SK-N-SH (cell line): ENCODE results near the gene SFXN4. TPM values are rescaled to one million over a fixed set of nuclear protein-coding genes. Genes with fewer than 3 reads are reported as not detected.
"Not testable (repeated sequence)": the region's sequence is repeated elsewhere in the genome, so short reads cannot be mapped to it uniquely, and the experiment has no call there.

Experiments
- CTCF ChIA-PET: fragments of 300-600, 350-600 bp; formaldehyde crosslinking; extraction: SDS; loops from one replicate; lab custom pipeline; 2021; lab: Yijun Ruan, JAX
- POLR2A ChIA-PET: fragments of 350-600 bp; sonication (Branson Sonifier 250); formaldehyde crosslinking; extraction: SDS; loops from one replicate; lab custom pipeline; 2020; ENCODE audit warnings: antibody characterized with exemption, inconsistent platforms; lab: Yijun Ruan, JAX
- DNase-seq: peaks from one replicate; pipeline ENCODE4 v3.0.0; 2012
- H2AFZ ChIP-seq: fragments of 200-600 bp; sonication (generic); 2 replicates; pipeline ENCODE4 v1.8.1; 2016; ENCODE audit warnings: antibody characterized with exemption, mild to moderate bottlenecking, low read depth
- H3F3A ChIP-seq: fragments of 200-600 bp; sonication (generic); replicated peaks from 2 replicates; pipeline ENCODE3; 2016; ENCODE audit warnings: antibody characterized with exemption, mild to moderate bottlenecking; ENCODE audit not compliant: insufficient read depth
- H3K27ac ChIP-seq, 2 experiments: fragments of 200-500 bp in 1 of 2; fragments of 200-600 bp in 1 of 2; sonication (Bioruptor generic) in 1 of 2; sonication (generic), shearing (Covaris generic) in 1 of 2; 2 replicates each; pipeline versions ENCODE4 v1.5.1 to v1.6.1; 2014 to 2016; ENCODE audit warnings: low read depth in 2 of 2, inconsistent platforms in 1 of 2, low read length in 1 of 2, mild to moderate bottlenecking in 1 of 2, mixed read lengths in 1 of 2
- H3K27me3 ChIP-seq: fragments of 200-600 bp; sonication (generic), shearing (Covaris generic); 2 replicates; pipeline ENCODE4 v1.6.1; 2016; ENCODE audit warnings: mixed run types; ENCODE audit not compliant: insufficient read depth
- H3K36me3 ChIP-seq, 2 experiments: fragments of 200-500 bp in 1 of 2; fragments of 200-600 bp in 1 of 2; sonication (Bioruptor generic) in 1 of 2; sonication (generic) in 1 of 2; replicated peaks in 1 of 2; 2 replicates each; pipeline versions ENCODE3 to v1.5.1; 2014 to 2016; ENCODE audit warnings: low read length in 1 of 2, mild to moderate bottlenecking in 1 of 2; ENCODE audit not compliant: insufficient read depth in 2 of 2, control insufficient read depth in 1 of 2
- H3K4me1 ChIP-seq, 2 experiments: fragments of 200-500 bp in 1 of 2; fragments of 200-600 bp in 1 of 2; sonication (Bioruptor generic) in 1 of 2; sonication (generic), shearing (Covaris generic) in 1 of 2; 2 replicates each; pipeline versions ENCODE4 v1.5.1 to v1.6.1; 2014 to 2016; ENCODE audit warnings: low read depth in 1 of 2, low read length in 1 of 2, mixed run types in 1 of 2; ENCODE audit not compliant: insufficient read depth in 2 of 2, control insufficient read depth in 1 of 2
- H3K4me2 ChIP-seq: fragments of 200-600 bp; sonication (generic), shearing (Covaris generic); 2 replicates; pipeline ENCODE4 v1.6.1; 2017; ENCODE audit warnings: mixed run types
- H3K4me3 ChIP-seq, 2 experiments: fragments of 200-500 bp in 1 of 2; fragments of 200-600 bp in 1 of 2; sonication (Bioruptor generic) in 1 of 2; sonication (generic), shearing (Covaris generic) in 1 of 2; 2 replicates each; pipeline versions ENCODE4 v1.5.1 to v1.8.1; 2014 to 2016; ENCODE audit warnings: low read depth in 2 of 2, inconsistent platforms in 1 of 2, low read length in 1 of 2, mild to moderate bottlenecking in 1 of 2, mixed read lengths in 1 of 2, moderate library complexity in 1 of 2
- H3K79me2 ChIP-seq: fragments of 200-600 bp; sonication (generic); 2 replicates; pipeline ENCODE4 v1.8.1; 2017; ENCODE audit warnings: mild to moderate bottlenecking; ENCODE audit not compliant: insufficient read depth
- H3K9ac ChIP-seq: fragments of 200-600 bp; sonication (generic); 2 replicates; pipeline ENCODE4 v1.6.1; 2017; ENCODE audit warnings: mixed run types
- H3K9me2 ChIP-seq: fragments of 200-600 bp; sonication (generic); 2 replicates; pipeline ENCODE4 v1.6.1; 2017; ENCODE audit warnings: mixed run types
- H3K9me3 ChIP-seq: fragments of 200-600 bp; sonication (generic); 2 replicates; pipeline ENCODE4 v1.6.1; 2017; ENCODE audit warnings: mixed run types, mild to moderate bottlenecking, moderate library complexity
- H4K20me1 ChIP-seq: fragments of 200-600 bp; sonication (generic); 2 replicates; pipeline ENCODE4 v1.6.1; 2017; ENCODE audit warnings: mild to moderate bottlenecking, mixed run types; ENCODE audit not compliant: insufficient read depth
- FOXJ3 ChIP-seq: sonication (generic); formaldehyde crosslinking; IDR thresholded peaks from 2 replicates; pipeline ENCODE4 v1.5.1; 2020; ENCODE audit warnings: mild to moderate bottlenecking, missing genetic modification reagents
- GATA2 ChIP-seq: sonication (generic); formaldehyde crosslinking; IDR thresholded peaks from 2 replicates; pipeline ENCODE4 v1.5.0; 2020; ENCODE audit warnings: mild to moderate bottlenecking, missing genetic modification reagents
- IRF3 ChIP-seq: fragments of 150-350 bp; IDR thresholded peaks from 2 replicates; pipeline ENCODE4 v1.6.1; 2016; ENCODE audit warnings: mild to moderate bottlenecking, low read depth, low read length
- MEF2A ChIP-seq: IDR thresholded peaks from 2 replicates; pipeline ENCODE4 v1.4.0; 2012; ENCODE audit warnings: low read depth, borderline replicate concordance
- POLR2AphosphoS5 ChIP-seq: IDR thresholded peaks from 2 replicates; pipeline ENCODE4 v1.6.1; 2012; ENCODE audit warnings: low read depth, low read length
- REST ChIP-seq: IDR thresholded peaks from 2 replicates; pipeline ENCODE4 v1.6.1; 2012; ENCODE audit warnings: mild to moderate bottlenecking, low read depth, low read length, moderate library complexity
- RXRA ChIP-seq: IDR thresholded peaks from 2 replicates; pipeline ENCODE4 v1.4.0; 2012; ENCODE audit warnings: low read depth, mild to moderate bottlenecking, borderline replicate concordance
- SMC3 ChIP-seq: IDR thresholded peaks from 2 replicates; pipeline ENCODE4 v1.6.1; 2012; ENCODE audit warnings: low read depth, low read length, improper control_type of control experiment
- TEAD4 ChIP-seq: IDR thresholded peaks from 2 replicates; pipeline ENCODE4 v1.4.0; 2012; ENCODE audit warnings: mild to moderate bottlenecking, borderline replicate concordance; ENCODE audit not compliant: insufficient read depth
- USF2 ChIP-seq: fragments of 150-350 bp; IDR thresholded peaks from 2 replicates; pipeline ENCODE4 v1.6.1; 2017; ENCODE audit warnings: antibody characterized with exemption, low read length, low read depth, borderline replicate concordance
- WGBS: methylation state at CpG from one replicate; pipeline ENCODE4 v1.1.6; 2017; ENCODE audit warnings: low lambda C conversion rate; 5-methylcytosine and 5-hydroxymethylcytosine counted together
- polyA plus RNA-seq, 3 experiments: library from polyadenylated mRNA; depleted of rRNA; stranded (reverse); fragments of >200 nt; gene quantifications; 2 replicates each; pipeline ENCODE4 v1.2.3, GENCODE V29; 2012

Gene SFXN4
- polyA plus RNA-seq, 1 of the 3 experiments (the other 2 are of a cell fraction) = 24.2 TPM

GRCh38 chr10:119098576-119098975 is 66.9 kb downstream of the SFXN4 start:
- CTCF ChIA-PET = no interaction called here
- DNase-seq = no peak

GRCh38 chr10:119096641-119097415 is 68.7 kb downstream of the SFXN4 start:
- POLR2A ChIA-PET, H4K20me1 ChIP-seq, H3K79me2 ChIP-seq, H3K27ac ChIP-seq, H2AFZ ChIP-seq, H3F3A ChIP-seq, H3K4me3 ChIP-seq, H3K4me1 ChIP-seq, DNase-seq, H3K9me3 ChIP-seq, H3K4me2 ChIP-seq, H3K27me3 ChIP-seq, H3K9me2 ChIP-seq, H3K36me3 ChIP-seq, H3K9ac ChIP-seq: not testable (repeated sequence)
- WGBS = 88% methylated on average over 12 of the region's 12 CpGs
- CTCF ChIA-PET = interaction anchor here (0.7 kb wide), 1 partner anchor 763 kb away, joined by 3 read pairs; no protein-coding TSS in a partner anchor

More at GRCh38 chr10:119098576-119098975, 66.9 kb downstream of the SFXN4 start:
- Histone ChIP-seq H2AFZ (no peak overlapping the region), H3K4me2 (no peak overlapping the region), H3K27ac (no peak overlapping the region), H3K9me3 (no peaks in the 10 kb centered on the region), H3K4me1 (peaks cover 0 to 2% of the 10 kb centered on the region in 2 experiments; a peak in 1 of 4 replicates), H3K4me3 (no peak overlapping the region), H3K9me2 (no peaks in the 10 kb centered on the region), H4K20me1 (no peaks in the 10 kb centered on the region), H3F3A (peaks cover 5% of the 10 kb centered on the region), H3K9ac (no peak overlapping the region), H3K79me2 (no peaks in the 10 kb centered on the region), H3K27me3 (no peaks in the 10 kb centered on the region), H3K36me3 (no peaks in the 10 kb centered on the region)
- POLR2A ChIA-PET = no interaction called here
- TF ChIP-seq RXRA (no peak), MEF2A (no peak), IRF3 (no peak)
- WGBS = 75% methylated on average over 3 of the region's 3 CpGs

- POLR2A ChIA-PET = no interaction called here
- Histone ChIP-seq H3F3A (no peaks in the 10 kb centered on the region), H2AFZ (no peak overlapping the region), H3K79me2 (no peaks in the 10 kb centered on the region), H3K4me1 (no peaks in the 10 kb centered on the region), H3K36me3 (no peaks in the 10 kb centered on the region), H3K9me2 (no peaks in the 10 kb centered on the region), H3K4me3 (no peak overlapping the region), H3K9me3 (no peaks in the 10 kb centered on the region), H3K27me3 (no peaks in the 10 kb centered on the region), H3K27ac (no peak overlapping the region), H4K20me1 (no peaks in the 10 kb centered on the region), H3K4me2 (no peak overlapping the region), H3K9ac (no peak overlapping the region)
- CTCF ChIA-PET = interaction anchor here (0.7 kb wide), 1 partner anchor 71 kb away, joined by 3 read pairs; no protein-coding TSS in a partner anchor
- 54% methylated on average over 4 of the region's 4 CpGs for WGBS
- no peak for DNase-seq
- TF ChIP-seq REST (no peak), USF2 (no peak), GATA2 (CRISPR knock-in tag) (no peak), TEAD4 (no peak), SMC3 (no peak), FOXJ3 (CRISPR knock-in tag) (no peak), POLR2AphosphoS5 (no peak)
Measured at GRCh38 chr10:119095640-119096039, 69.9 kb downstream of the SFXN4 start.
